ENCODE data around the gene SMIM5.

GRCh38 chr17:75647061-75647460 lies 13.8 kb downstream of the SMIM5 start:
- TF ChIP-seq CTCF (IDR thresholded peaks at IDR 0.05; ENCODE audit: poor library complexity, severe bottlenecking): no peak
- TF ChIP-seq POLR2AphosphoS5 (IDR thresholded peaks at IDR 0.05): no peak
- no peak for TF ChIP-seq RAD21 (conservative IDR thresholded peaks at IDR 0.05)
- TF ChIP-seq EZH2 (IDR thresholded peaks at IDR 0.05; ENCODE audit: borderline replicate concordance, insufficient read depth, low read length, poor library complexity, severe bottlenecking): no peak
- no peak for TF ChIP-seq MXI1 (conservative IDR thresholded peaks at IDR 0.05; ENCODE audit: poor library complexity, severe bottlenecking)
- no peak for TF ChIP-seq REST (IDR thresholded peaks at IDR 0.05; ENCODE audit: borderline replicate concordance)
- TF ChIP-seq EP300 (conservative IDR thresholded peaks at IDR 0.05; ENCODE audit: poor library complexity, severe bottlenecking): no peak
